Measurements from ENCODE around the gene SYNDIG1L. TPM values are rescaled to one million over a fixed set of nuclear protein-coding genes. Genes with fewer than 3 reads are reported as not detected.

SYNDIG1L gene
- total and polyA plus RNA-seq, 2 donors, result under 0.01 to 0.11 TPM

- Histone ChIP-seq H3K4me1 (ENCODE audit: control insufficient read depth in 2 of 2, insufficient read depth in 2 of 2, low read length in 2 of 2) (peaks cover 0 to 16% of the 10 kb centered on the region in 2 donors), H3K27ac (ENCODE audit: low read depth in 1 of 2, low read length in 1 of 2) (no peak overlapping the region), H3K9me3 (ENCODE audit: control insufficient read depth in 2 of 2, insufficient read depth in 1 of 2, low read length in 1 of 2) (no peaks in the 10 kb centered on the region), H3K27me3 (ENCODE audit: control insufficient read depth in 2 of 2, insufficient read depth in 1 of 2, low read length in 1 of 2) (peaks cover 0 to 9% of the 10 kb centered on the region in 2 donors), H3K4me3 (ENCODE audit: low read length in 2 of 2) (no peak overlapping the region), H3K36me3 (ENCODE audit: control insufficient read depth in 2 of 2, insufficient read depth in 2 of 2, low read length in 1 of 2) (no peaks in the 10 kb centered on the region)
- WGBS, result 56% methylated on average over 10 of the region's 10 CpGs
- no peak for DNase-seq (ENCODE audit: low read depth in 6 of 9, low spot score in 9 of 9)
These were observed 23.4 kb downstream of the SYNDIG1L start for GRCh38 chr14:74402401-74403251.

- peak in 7 of 9 donors; percentile 3 to 53 (median 18) for DNase-seq (ENCODE audit: low read depth in 6 of 9, low spot score in 9 of 9)
- Histone ChIP-seq H3K9me3 (ENCODE audit: control insufficient read depth in 2 of 2, insufficient read depth in 1 of 2, low read length in 1 of 2) (no peaks in the 10 kb centered on the region), H3K4me1 (ENCODE audit: control insufficient read depth in 2 of 2, insufficient read depth in 2 of 2, low read length in 2 of 2) (peaks cover 0 to 16% of the 10 kb centered on the region in 2 donors), H3K27ac (ENCODE audit: low read depth in 1 of 2, low read length in 1 of 2) (peak overlapping the region in 1 of 2 donors; percentile 6), H3K4me3 (ENCODE audit: low read length in 2 of 2) (no peak overlapping the region), H3K27me3 (ENCODE audit: control insufficient read depth in 2 of 2, insufficient read depth in 1 of 2, low read length in 1 of 2) (peaks cover 0 to 12% of the 10 kb centered on the region in 2 donors), H3K36me3 (ENCODE audit: control insufficient read depth in 2 of 2, insufficient read depth in 2 of 2, low read length in 1 of 2) (no peaks in the 10 kb centered on the region)
- 13% methylated on average over 12 of the region's 12 CpGs for WGBS
These were observed 24.3 kb downstream of the SYNDIG1L start for GRCh38 chr14:74401504-74402241.

DNA sequence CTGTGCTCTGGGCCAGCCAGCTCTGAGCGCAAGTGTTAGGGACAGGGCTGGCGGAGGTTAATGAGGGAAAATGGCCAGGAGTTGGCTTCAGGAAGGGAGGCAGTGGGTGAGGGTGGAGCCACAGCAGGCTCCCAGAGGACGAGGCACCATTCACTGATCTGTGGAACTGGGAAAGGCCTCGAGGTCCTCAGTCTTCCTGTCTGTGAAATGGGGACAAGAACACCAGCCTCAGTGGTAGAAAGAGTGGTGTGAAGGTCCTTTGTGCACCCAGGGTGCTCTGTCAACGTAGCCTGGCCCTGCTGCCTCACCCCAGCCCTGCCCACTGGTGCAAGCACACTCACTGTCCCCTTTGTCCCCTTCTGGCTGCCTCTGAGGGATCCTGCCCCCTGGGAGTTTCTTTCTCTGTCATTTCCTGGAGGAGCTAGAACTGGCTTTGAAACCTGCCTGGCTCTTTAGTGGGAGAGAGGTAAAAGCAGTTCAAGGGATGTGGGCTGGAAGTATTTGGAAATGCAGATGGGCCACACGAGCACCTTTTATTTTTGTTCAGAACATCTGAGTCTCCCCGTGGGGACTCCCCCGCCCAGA, 25.0 kb downstream of the SYNDIG1L start:
- no peak for DNase-seq (ENCODE audit: low read depth in 6 of 9, low spot score in 9 of 9)
- Histone ChIP-seq H3K4me3 (ENCODE audit: low read length in 2 of 2) (no peak overlapping the region), H3K4me1 (ENCODE audit: control insufficient read depth in 2 of 2, insufficient read depth in 2 of 2, low read length in 2 of 2) (peaks cover 0 to 16% of the 10 kb centered on the region in 2 donors), H3K9me3 (ENCODE audit: control insufficient read depth in 2 of 2, insufficient read depth in 1 of 2, low read length in 1 of 2) (no peaks in the 10 kb centered on the region), H3K36me3 (ENCODE audit: control insufficient read depth in 2 of 2, insufficient read depth in 2 of 2, low read length in 1 of 2) (no peaks in the 10 kb centered on the region), H3K27me3 (ENCODE audit: control insufficient read depth in 2 of 2, insufficient read depth in 1 of 2, low read length in 1 of 2) (peaks cover 0 to 12% of the 10 kb centered on the region in 2 donors), H3K27ac (ENCODE audit: low read depth in 1 of 2, low read length in 1 of 2) (no peak overlapping the region)
- WGBS, result 59% methylated on average over 8 of the region's 8 CpGs

- Histone ChIP-seq H3K27me3 (ENCODE audit: control insufficient read depth in 2 of 2, insufficient read depth in 1 of 2, low read length in 1 of 2) (peaks cover 0 to 12% of the 10 kb centered on the region in 2 donors), H3K36me3 (ENCODE audit: control insufficient read depth in 2 of 2, insufficient read depth in 2 of 2, low read length in 1 of 2) (no peaks in the 10 kb centered on the region), H3K4me3 (ENCODE audit: low read length in 2 of 2) (no peak overlapping the region), H3K27ac (ENCODE audit: low read depth in 1 of 2, low read length in 1 of 2) (no peak overlapping the region), H3K9me3 (ENCODE audit: control insufficient read depth in 2 of 2, insufficient read depth in 1 of 2, low read length in 1 of 2) (no peaks in the 10 kb centered on the region), H3K4me1 (ENCODE audit: control insufficient read depth in 2 of 2, insufficient read depth in 2 of 2, low read length in 2 of 2) (peaks cover 0 to 16% of the 10 kb centered on the region in 2 donors)
- 84% methylated on average over 13 of the region's 13 CpGs for WGBS
- DNase-seq (ENCODE audit: low read depth in 6 of 9, low spot score in 9 of 9), result no peak
These were observed 25.9 kb downstream of the SYNDIG1L start for GRCh38 chr14:74400031-74400685.

DNA sequence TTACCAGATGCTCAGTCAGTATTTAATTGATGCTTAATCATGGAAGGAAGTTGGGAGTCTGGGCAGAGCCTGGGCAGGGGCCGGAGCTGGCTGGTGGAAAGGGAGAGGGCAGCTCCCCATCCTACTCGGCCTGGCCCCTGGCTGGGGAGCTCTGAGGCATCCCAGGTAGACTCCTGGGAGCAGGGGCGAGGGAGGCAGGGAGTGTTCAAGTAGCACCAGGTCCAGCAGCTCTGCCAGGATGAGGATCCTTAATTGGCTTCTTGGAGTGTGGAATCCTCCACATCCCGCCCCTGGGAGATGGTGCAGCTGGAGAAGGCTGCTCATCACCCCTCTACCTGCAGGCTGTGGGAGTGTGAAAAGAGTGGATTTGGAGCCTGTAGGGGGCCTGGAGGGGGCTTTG, 30.9 kb downstream of the SYNDIG1L start:
- Histone ChIP-seq H3K27me3 (ENCODE audit: control insufficient read depth in 2 of 2, insufficient read depth in 1 of 2, low read length in 1 of 2) (peaks cover 0 to 8% of the 10 kb centered on the region in 2 donors), H3K4me3 (ENCODE audit: low read length in 2 of 2) (no peak overlapping the region), H3K4me1 (ENCODE audit: control insufficient read depth in 2 of 2, insufficient read depth in 2 of 2, low read length in 2 of 2) (no peaks in the 10 kb centered on the region), H3K36me3 (ENCODE audit: control insufficient read depth in 2 of 2, insufficient read depth in 2 of 2, low read length in 1 of 2) (no peaks in the 10 kb centered on the region), H3K9me3 (ENCODE audit: control insufficient read depth in 2 of 2, insufficient read depth in 1 of 2, low read length in 1 of 2) (no peaks in the 10 kb centered on the region), H3K27ac (ENCODE audit: low read depth in 1 of 2, low read length in 1 of 2) (no peak overlapping the region)
- no peak for DNase-seq (ENCODE audit: low read depth in 6 of 9, low spot score in 9 of 9)
- WGBS, result 89% methylated on average over 4 of the region's 4 CpGs

- no peaks in the 10 kb centered on the region for H3K4me1 ChIP-seq (ENCODE audit: control insufficient read depth in 2 of 2, insufficient read depth in 2 of 2, low read length in 2 of 2)
- no peaks in the 10 kb centered on the region for H3K36me3 ChIP-seq (ENCODE audit: control insufficient read depth in 2 of 2, insufficient read depth in 2 of 2, low read length in 1 of 2)
- H3K4me3 ChIP-seq (ENCODE audit: low read length in 2 of 2), result no peak overlapping the region
- no peaks in the 10 kb centered on the region for H3K9me3 ChIP-seq (ENCODE audit: control insufficient read depth in 2 of 2, insufficient read depth in 1 of 2, low read length in 1 of 2)
- H3K27ac ChIP-seq (ENCODE audit: low read depth in 1 of 2, low read length in 1 of 2), result no peak overlapping the region
- peaks cover 0 to 9% of the 10 kb centered on the region in 2 donors for H3K27me3 ChIP-seq (ENCODE audit: control insufficient read depth in 2 of 2, insufficient read depth in 1 of 2, low read length in 1 of 2)
- DNase-seq (ENCODE audit: low read depth in 6 of 9, low spot score in 9 of 9), result no peak
- WGBS, result 91% methylated on average over 2 of the region's 2 CpGs
These were observed 31.5 kb downstream of the SYNDIG1L start for GRCh38 chr14:74394549-74394948.

- WGBS, result 91% methylated on average over 16 of the region's 16 CpGs
- no peak for DNase-seq (ENCODE audit: low read depth in 6 of 9, low spot score in 9 of 9)
These were observed 33.1 kb downstream of the SYNDIG1L start for GRCh38 chr14:74392616-74393570.

DNA sequence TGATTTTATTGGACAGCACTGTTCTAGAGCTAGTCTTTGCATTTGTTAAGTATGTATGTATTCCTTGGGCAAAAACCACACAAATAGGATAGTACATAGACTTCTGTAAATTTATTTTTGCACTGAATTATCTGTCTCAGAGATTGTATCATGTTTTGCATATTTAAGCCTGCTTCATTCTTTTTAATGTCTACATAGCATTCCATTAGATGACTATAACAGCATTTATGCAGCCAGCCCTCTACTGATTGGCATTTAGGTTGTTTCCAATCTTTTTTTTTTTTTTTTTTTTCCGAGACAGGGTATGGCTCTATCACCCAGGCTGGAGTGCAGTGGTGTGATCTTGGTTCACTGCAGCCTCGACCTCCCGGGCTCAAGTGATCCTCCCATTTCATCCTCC, 34.5 kb downstream of the SYNDIG1L start:
- H3K27me3 ChIP-seq (ENCODE audit: control insufficient read depth in 2 of 2, insufficient read depth in 1 of 2, low read length in 1 of 2), result peaks cover 0 to 6% of the 10 kb centered on the region in 2 donors
- H3K9me3 ChIP-seq (ENCODE audit: control insufficient read depth in 2 of 2, insufficient read depth in 1 of 2, low read length in 1 of 2), result no peaks in the 10 kb centered on the region
- H3K27ac ChIP-seq (ENCODE audit: low read depth in 1 of 2, low read length in 1 of 2), result no peak overlapping the region
- H3K4me1 ChIP-seq (ENCODE audit: control insufficient read depth in 2 of 2, insufficient read depth in 2 of 2, low read length in 2 of 2), result no peaks in the 10 kb centered on the region
- 95% methylated on average over 3 of the region's 3 CpGs for WGBS
- H3K4me3 ChIP-seq (ENCODE audit: low read length in 2 of 2), result no peak overlapping the region
- H3K36me3 ChIP-seq (ENCODE audit: control insufficient read depth in 2 of 2, insufficient read depth in 2 of 2, low read length in 1 of 2), result no peaks in the 10 kb centered on the region
- no peak for DNase-seq (ENCODE audit: low read depth in 6 of 9, low spot score in 9 of 9)

More at GRCh38 chr14:74392616-74393570, 33.1 kb downstream of the SYNDIG1L start:
- Histone ChIP-seq H3K4me3 (ENCODE audit: low read length in 2 of 2) (no peak overlapping the region), H3K27me3 (ENCODE audit: control insufficient read depth in 2 of 2, insufficient read depth in 1 of 2, low read length in 1 of 2) (peaks cover 0 to 9% of the 10 kb centered on the region in 2 donors), H3K27ac (ENCODE audit: low read depth in 1 of 2, low read length in 1 of 2) (no peak overlapping the region), H3K4me1 (ENCODE audit: control insufficient read depth in 2 of 2, insufficient read depth in 2 of 2, low read length in 2 of 2) (no peaks in the 10 kb centered on the region), H3K36me3 (ENCODE audit: control insufficient read depth in 2 of 2, insufficient read depth in 2 of 2, low read length in 1 of 2) (no peaks in the 10 kb centered on the region), H3K9me3 (ENCODE audit: control insufficient read depth in 2 of 2, insufficient read depth in 1 of 2, low read length in 1 of 2) (no peaks in the 10 kb centered on the region)
